ENCODE data around the gene HSFX3.
"Not testable (repeated sequence)": the region's sequence is repeated elsewhere in the genome, so short reads cannot be mapped to it uniquely, and the experiment has no call there.

Gene HSFX3

GRCh38 chrX:149549701-149550100, at the start of gene HSFX3:
Gene HSFX3, minus strand, starts transcription at chrX:149549924. Its CDS starts 72 bp downstream, at chrX:149549852.
- not testable (repeated sequence) for DNase-seq

- not testable (repeated sequence) for DNase-seq
These were observed 48.9 kb upstream of the HSFX3 start for GRCh38 chrX:149598603-149599002.

- not testable (repeated sequence) for DNase-seq
These were observed 46.2 kb upstream of the HSFX3 start for GRCh38 chrX:149595943-149596342.

DNA sequence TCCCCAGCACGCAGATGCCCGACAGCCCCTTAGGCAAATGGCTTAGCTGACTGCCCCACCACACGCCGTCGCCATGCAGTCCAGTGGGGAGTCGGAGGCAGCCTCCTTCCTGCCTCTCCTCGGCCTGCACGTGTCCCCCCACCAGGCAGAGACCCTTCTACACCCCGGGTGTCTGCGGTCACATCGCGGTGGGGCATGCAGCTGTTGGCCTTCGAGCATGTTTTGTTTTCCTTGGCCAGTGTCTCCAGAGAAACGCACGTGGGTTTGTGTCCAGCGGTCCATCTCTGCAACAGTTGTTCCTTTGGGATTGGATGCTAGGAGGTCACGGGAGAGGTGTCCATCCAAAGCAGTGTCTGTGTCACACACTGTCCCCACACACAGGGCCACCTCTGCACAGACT, 45.5 kb upstream of the HSFX3 start, which contains the start of gene HSFX2:
Gene HSFX2, minus strand, starts transcription at position 101 of the 400 bp plus-strand sequence. CDS start 614 bp downstream, outside the sequence.
- not testable (repeated sequence) for DNase-seq

DNA sequence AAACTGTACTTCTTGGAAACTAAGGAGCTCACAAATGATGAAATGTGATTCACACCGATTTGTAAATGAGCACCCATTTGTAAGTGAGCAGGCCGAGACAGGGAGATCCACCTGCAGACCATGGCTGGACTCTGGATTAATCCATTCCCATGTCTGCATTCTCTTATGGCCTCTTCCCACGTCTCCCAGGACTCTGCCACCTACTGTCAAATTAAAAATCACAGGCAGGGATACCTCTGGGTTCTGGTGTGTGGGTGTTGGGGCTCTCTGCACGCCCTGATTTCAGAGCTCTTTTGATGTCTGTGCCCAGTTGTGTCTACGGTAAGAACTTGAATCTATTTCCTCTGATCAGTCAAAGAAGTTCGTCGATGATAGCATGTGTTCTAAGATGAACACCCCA, 41.3 kb upstream of the HSFX3 start:
- not testable (repeated sequence) for DNase-seq

DNA sequence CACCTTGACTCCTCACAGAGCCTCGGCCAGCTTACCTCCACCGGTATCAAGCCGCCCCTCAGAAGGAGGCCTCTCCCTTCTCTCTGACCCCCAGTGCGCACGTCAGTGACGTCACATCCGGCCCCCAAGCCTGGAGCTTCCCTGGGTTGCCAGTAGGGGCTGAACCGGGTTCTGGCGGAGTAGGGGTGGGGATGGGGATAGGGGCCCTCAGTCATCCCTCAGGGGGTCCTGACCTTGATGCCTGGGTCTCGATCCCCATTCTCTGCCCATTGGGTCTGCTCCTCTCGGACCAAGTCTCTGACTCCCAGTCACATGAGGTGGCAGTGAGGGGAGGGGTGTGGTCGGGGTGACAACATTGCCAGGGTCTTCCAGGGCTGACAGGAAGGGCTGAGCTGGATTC, 37.6 kb upstream of the HSFX3 start, which contains the start of gene MAGEA9B:
Gene MAGEA9B, minus strand, starts transcription at position 101 of the 400 bp plus-strand sequence. CDS start 4,280 bp downstream, outside the sequence.
- not testable (repeated sequence) for DNase-seq

- DNase-seq = not testable (repeated sequence)
These were observed 35.9 kb upstream of the HSFX3 start for GRCh38 chrX:149585631-149586030.

DNA sequence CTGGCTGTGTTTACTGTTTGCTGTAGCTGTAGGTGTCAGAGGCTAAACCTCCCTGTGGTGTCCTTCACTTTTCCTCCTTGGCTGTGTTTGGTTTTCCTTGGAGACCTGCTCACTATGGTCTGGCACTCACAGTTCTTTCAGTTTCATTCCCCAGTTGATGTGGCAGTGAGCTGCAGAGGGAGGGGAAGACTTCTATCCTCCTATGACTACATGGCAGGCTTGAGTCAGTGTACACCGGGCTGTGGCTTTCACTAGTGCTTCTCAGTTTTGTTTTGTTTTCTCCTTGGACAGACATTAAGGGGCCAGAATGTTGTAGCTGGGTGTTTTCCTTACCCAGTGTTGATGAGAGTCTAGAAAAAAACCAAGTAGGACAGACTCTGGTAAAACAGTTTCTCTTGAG, 23.7 kb upstream of the HSFX3 start:
- DNase-seq = not testable (repeated sequence)

DNA sequence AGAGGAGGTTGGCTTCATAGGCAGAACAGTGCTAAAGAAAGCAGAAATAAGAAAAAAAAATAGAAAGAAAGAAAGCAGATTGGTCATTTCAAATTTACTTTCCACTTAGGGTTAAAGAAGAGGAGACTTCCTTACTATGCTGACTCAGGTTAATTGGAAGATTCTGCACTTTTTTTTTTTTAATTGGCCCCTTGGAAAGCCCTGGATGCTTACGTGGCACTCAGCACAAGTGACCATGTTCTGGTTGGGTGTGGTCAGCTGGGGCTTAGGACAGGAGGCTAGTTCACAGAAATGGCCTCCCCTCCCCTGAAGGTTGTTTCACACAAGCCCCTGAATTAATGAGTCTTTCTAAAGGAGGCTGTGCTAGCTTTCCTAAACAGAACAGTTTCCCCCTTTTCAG, 23.0 kb upstream of the HSFX3 start:
- DNase-seq = no peak

DNA sequence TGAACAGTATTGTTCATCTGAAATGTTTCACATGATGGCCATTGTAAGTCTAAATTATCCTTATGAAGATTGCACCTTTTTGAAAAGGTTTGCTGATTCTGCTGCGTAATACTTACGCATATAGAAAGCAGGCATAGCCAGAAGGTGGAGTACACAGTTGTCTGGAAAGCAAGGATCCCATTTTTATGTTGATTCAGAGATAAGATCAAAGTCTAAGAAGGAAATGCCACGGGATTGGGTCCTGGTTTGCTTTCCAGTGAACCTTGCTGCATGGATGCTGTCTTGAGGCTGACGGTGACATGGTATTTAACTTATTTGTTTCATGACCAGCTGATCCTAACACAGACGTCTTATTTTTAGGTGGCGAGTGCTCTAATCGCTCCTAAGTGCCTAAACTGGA, 22.0 kb upstream of the HSFX3 start:
- DNase-seq = no peak

- no peak for DNase-seq
These were observed 20.9 kb upstream of the HSFX3 start for GRCh38 chrX:149570668-149571067.

GRCh38 chrX:149569770-149570169, 20.0 kb upstream of the HSFX3 start:
- DNase-seq = no peak

DNA sequence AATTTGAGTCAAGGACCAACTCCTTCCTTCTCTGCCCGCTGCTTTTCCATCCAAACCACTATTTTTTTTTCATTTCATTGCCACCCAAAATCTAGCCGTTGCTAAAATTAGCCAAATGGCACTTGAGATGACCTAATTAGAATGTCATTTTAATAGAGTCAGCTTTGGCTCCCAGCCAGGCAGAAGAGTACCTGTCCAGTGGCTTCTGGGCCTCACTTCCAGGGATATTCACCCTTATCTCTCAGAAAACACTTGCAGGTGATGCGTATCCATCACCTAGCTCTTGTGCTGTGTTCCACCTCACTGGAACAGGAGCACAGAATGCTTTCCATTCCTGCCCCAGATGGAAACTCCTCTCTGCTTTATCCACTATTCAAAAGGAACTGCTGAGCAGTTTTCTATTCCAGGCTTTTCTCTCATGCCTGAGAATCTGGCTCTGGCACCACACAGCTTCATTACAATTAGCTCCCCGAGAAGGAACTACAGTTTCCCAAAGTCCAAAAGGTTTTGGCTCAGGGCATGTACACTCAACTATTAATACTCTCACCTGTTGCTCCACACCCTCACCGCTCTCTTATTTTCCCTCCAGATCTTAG, 19.1 kb upstream of the HSFX3 start:
- no peak for DNase-seq

DNA sequence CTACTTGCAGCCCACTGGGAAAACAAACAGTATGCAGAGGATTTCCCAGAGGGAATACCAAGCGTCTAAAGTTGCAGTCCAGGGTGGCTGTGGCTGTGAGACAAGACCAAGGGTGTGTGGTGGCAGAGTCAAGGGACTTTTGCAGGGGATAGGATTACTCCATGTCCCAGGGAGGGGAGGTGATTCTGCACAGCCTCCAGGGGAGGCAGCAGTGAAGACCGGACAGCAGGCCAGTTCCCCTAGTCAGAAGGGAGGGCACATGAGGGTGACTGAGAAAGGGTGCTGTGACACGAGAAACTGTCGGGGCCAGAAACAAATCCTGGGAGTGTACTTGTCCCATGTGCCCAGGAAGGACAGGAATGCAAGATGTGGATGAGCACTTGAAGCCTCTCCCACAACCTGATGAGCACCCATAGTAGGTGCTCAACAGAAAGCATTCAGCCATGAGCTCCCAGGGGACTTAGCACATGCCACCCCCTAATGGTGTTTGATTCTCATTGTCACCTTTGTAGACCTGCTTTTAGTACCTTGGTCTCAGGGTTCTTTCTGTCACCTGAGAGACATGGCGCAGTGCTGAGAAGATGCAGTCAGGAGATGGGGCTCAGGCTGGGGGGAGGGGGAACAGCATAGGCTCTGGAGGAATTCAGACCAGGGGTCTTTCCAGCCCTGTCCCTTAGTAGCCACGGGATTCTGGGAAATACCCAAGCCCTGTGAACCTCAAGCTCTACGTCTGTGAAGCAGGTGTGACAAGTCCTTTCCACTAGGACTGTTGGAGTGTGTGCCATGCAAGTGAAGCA, 18.1 kb upstream of the HSFX3 start:
- DNase-seq = no peak

GRCh38 chrX:149563359-149563758, 13.6 kb upstream of the HSFX3 start:
- no peak for DNase-seq

GRCh38 chrX:149555251-149555650, 5.5 kb upstream of the HSFX3 start:
- not testable (repeated sequence) for DNase-seq

- not testable (repeated sequence) for DNase-seq
These were observed 2.2 kb upstream of the HSFX3 start for GRCh38 chrX:149551939-149552248.

DNA sequence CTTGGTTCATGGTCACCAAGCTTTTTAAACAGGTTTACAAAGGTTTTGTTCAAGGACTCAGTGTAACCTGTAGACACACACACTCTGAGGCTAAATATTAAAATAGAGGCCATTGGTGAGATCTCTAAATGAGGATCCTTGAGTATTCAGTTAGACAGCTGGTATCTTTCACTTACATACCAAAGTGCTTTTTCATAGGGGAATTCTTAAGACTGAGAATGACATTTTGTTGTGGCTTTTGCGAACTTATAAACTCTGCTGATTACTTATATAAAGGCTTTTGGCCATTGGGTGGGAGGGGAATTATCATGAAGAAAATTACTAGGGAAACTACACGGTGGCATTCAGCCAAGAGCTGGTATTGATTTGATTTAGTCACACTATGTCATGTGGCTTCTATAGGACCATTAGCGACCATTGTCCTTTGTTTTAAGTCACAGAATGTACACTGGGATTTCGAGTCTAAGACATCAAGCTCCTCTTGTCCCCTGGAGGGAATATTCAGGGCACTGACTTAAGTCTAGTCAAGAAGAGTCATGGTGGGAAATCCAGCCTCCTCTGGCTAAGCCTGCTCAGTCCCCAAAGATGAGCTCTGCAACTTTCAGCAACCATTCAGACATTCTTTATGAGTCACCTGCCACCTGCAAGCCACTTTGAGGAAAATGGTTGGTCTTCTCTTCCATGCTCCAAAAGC, 1.7 kb upstream of the HSFX3 start:
- not testable (repeated sequence) for DNase-seq

GRCh38 chrX:149550454-149550853, 730 bp upstream of the HSFX3 start:
- DNase-seq = not testable (repeated sequence)

DNA sequence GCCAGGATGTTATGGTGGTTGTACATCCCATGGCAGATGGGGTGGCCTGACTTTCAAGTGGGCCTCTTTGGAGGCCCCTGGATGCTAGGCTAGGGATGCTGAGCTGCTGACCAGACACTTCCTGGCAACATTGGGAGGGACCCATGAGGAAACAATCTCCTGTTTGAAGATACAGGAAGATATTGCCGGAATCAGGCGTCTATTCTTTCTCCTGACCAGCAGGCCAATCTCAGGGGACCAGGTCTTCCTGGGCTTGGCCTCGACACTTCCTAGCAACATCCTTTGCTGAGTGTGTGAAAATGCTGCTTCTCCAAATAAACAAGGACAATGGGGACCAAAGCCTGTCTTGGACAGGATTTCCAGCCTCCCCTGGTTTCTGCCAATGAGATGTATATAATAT, 1.9 kb downstream of the HSFX3 start:
- not testable (repeated sequence) for DNase-seq

- DNase-seq = not testable (repeated sequence)
These were observed 2.8 kb downstream of the HSFX3 start for GRCh38 chrX:149546962-149547361.

DNA sequence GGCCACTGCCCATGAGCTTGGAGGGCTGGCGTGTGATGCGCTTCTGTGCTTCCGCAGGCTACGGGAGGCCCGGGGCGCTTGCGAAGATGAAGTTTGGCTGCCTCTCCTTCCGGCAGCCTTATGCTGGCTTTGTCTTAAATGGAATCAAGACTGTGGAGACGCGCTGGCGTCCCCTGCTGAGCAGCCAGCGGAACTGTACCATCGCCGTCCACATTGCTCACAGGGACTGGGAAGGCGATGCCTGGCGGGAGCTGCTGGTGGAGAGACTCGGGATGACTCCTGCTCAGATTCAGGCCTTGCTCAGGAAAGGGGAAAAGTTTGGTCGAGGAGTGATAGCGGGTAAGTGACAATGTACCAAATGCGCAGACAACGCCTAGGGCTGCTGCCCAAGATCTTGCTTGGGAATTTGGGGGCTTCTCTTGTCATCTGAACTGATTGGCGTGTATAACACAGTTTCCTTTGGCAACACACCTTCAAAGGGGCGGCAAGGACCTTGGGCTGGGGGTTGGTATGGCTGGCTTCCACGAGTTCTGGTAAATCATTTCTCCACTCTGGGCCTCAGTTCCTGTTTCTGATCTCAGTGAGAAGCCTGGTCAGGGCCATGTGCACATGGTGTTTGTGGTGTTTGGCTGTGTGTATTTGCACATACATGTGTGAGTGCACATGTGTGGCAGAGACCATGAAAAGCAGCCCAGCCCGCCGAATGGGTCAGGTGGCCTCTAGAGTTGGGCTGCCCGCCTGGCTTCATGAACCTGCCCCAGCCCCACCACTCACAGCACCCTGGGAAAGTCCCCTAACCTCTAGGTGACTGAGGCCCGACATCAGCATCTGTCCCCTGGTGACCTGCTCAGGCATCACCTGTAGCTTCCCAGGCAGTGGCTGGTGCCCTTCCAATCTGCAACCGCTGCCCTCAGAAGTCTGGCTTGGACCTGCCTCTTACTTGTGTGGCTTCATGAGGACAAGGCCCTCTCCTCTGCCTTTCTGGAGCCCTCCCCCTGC, 3.9 kb downstream of the HSFX3 start:
- peak; percentile 41 for DNase-seq
